IMR-90 (cell line): Measurements from ENCODE around the gene APOL3. TPM values are rescaled to one million over a fixed set of nuclear protein-coding genes. Genes with fewer than 3 reads are reported as not detected.

Experiments
- ATAC-seq: fragments of 200-7000 bp; cut with Tn5 transposase; 2 replicates; pipeline ENCODE4 v1.9.1; 2020; ENCODE audit warnings: low read depth, mild to moderate bottlenecking, moderate library complexity
- BruUV-seq: library from RNA; stranded (reverse); fragments of 400-500 nt; replicated peaks from 2 replicates; lab custom pipeline; 2021; lab: Mats Ljungman, UMichigan
- CTCF ChIA-PET: fragments of 300-600 bp; formaldehyde crosslinking; extraction: SDS; loops from one replicate; lab custom pipeline; 2021; ENCODE audit warnings: antibody characterized with exemption; lab: Yijun Ruan, JAX
- POLR2A ChIA-PET: fragments of 300-600 bp; sonication (Branson Sonifier 250); formaldehyde crosslinking; loops from one replicate; lab custom pipeline; 2022; ENCODE audit warnings: antibody characterized with exemption; ENCODE audit not compliant: unreplicated experiment; lab: Charles Lee
- DNase-seq: peaks from one replicate; pipeline ENCODE4 v3.0.0; 2013
- H2AFZ ChIP-seq: replicated peaks from 2 replicates; pipeline ENCODE3; 2013; ENCODE audit warnings: low read length, mild to moderate bottlenecking; ENCODE audit not compliant: poor library complexity
- H2AK5ac ChIP-seq: 2 replicates; pipeline ENCODE4 v1.6.1; 2013; ENCODE audit warnings: low read depth, low read length, inconsistent platforms
- H2AK9ac ChIP-seq: replicated peaks from 2 replicates; pipeline ENCODE3; 2013; ENCODE audit warnings: mild to moderate bottlenecking, low read depth, low read length, moderate library complexity; ENCODE audit not compliant: poor library complexity
- H2BK120ac ChIP-seq: 2 replicates; pipeline ENCODE4 v1.6.1; 2013; ENCODE audit warnings: low read depth, low read length, inconsistent platforms
- H2BK15ac ChIP-seq: 3 replicates; pipeline ENCODE4 v1.6.1; 2013; ENCODE audit warnings: low read depth, low read length, inconsistent platforms
- H2BK20ac ChIP-seq: 2 replicates; pipeline ENCODE4 v1.6.1; 2013; ENCODE audit warnings: low read depth, mild to moderate bottlenecking, inconsistent platforms, low read length, moderate library complexity
- H2BK5ac ChIP-seq: 2 replicates; pipeline ENCODE4 v1.6.1; 2013; ENCODE audit warnings: mild to moderate bottlenecking, low read depth, low read length, inconsistent platforms; ENCODE audit not compliant: poor library complexity, severe bottlenecking
- H3K14ac ChIP-seq: replicated peaks from 2 replicates; pipeline ENCODE4 v1.6.1; 2013; ENCODE audit warnings: low read depth, low read length, inconsistent platforms
- H3K18ac ChIP-seq: 2 replicates; pipeline ENCODE4 v1.6.1; 2013; ENCODE audit warnings: low read depth, low read length, control low read depth
- H3K23ac ChIP-seq: 2 replicates; pipeline ENCODE4 v1.6.1; 2013; ENCODE audit warnings: low read depth, low read length, inconsistent platforms
- H3K27ac ChIP-seq: 2 replicates; pipeline ENCODE4 v1.5.1; 2013; ENCODE audit warnings: mild to moderate bottlenecking, control low read depth, low read length; ENCODE audit not compliant: insufficient read depth
- H3K27me3 ChIP-seq: 2 replicates; pipeline ENCODE4 v1.6.1; 2013; ENCODE audit warnings: low read length; ENCODE audit not compliant: control insufficient read depth, insufficient read depth
- H3K36me3 ChIP-seq: 2 replicates; pipeline ENCODE4 v1.6.1; 2013; ENCODE audit warnings: low read length, mixed read lengths; ENCODE audit not compliant: control insufficient read depth, insufficient read depth
- H3K4ac ChIP-seq: 2 replicates; pipeline ENCODE4 v1.6.1; 2013; ENCODE audit warnings: low read depth, low read length, inconsistent platforms
- H3K4me1 ChIP-seq: 2 replicates; pipeline ENCODE4 v1.6.1; 2013; ENCODE audit warnings: low read length, mixed read lengths; ENCODE audit not compliant: control insufficient read depth, insufficient read depth
- H3K4me2 ChIP-seq: 2 replicates; pipeline ENCODE4 v1.6.1; 2013; ENCODE audit warnings: low read depth, mild to moderate bottlenecking, control low read depth, low read length, moderate library complexity
- H3K4me3 ChIP-seq: 2 replicates; pipeline ENCODE4 v1.5.1; 2013; ENCODE audit warnings: low read depth, mild to moderate bottlenecking, control low read depth, low read length, moderate library complexity; ENCODE audit not compliant: insufficient read depth
- H3K56ac ChIP-seq: 2 replicates; pipeline ENCODE4 v1.6.1; 2013; ENCODE audit warnings: low read length, inconsistent platforms; ENCODE audit not compliant: insufficient read depth; ENCODE audit errors: extremely low read depth
- H3K79me1 ChIP-seq, 2 experiments: 2 replicates each; pipeline ENCODE4 v1.6.1; 2013; ENCODE audit warnings: low read length in 2 of 2, inconsistent platforms in 1 of 2, low read depth in 1 of 2
- H3K9ac ChIP-seq: 2 replicates; pipeline ENCODE4 v1.6.1; 2013; ENCODE audit warnings: low read depth, low read length, control low read depth
- H3K9me1 ChIP-seq: 2 replicates; pipeline ENCODE4 v1.6.1; 2013; ENCODE audit warnings: low read length, inconsistent platforms; ENCODE audit not compliant: insufficient read depth
- H3K9me3 ChIP-seq: 2 replicates; pipeline ENCODE4 v1.6.1; 2013; ENCODE audit warnings: low read length; ENCODE audit not compliant: control insufficient read depth, insufficient read depth
- H4K20me1 ChIP-seq: 2 replicates; pipeline ENCODE4 v1.6.1; 2013; ENCODE audit warnings: low read length, inconsistent platforms; ENCODE audit not compliant: insufficient read depth
- H4K5ac ChIP-seq: 2 replicates; pipeline ENCODE4 v1.6.1; 2013; ENCODE audit warnings: mild to moderate bottlenecking, low read depth, low read length, control low read depth
- H4K8ac ChIP-seq, 2 experiments: 2 replicates each; pipeline ENCODE4 v1.6.1; 2013; ENCODE audit warnings: low read depth in 2 of 2, low read length in 2 of 2, control low read depth in 1 of 2, inconsistent platforms in 1 of 2
- H4K91ac ChIP-seq: 2 replicates; pipeline ENCODE4 v1.6.1; 2013; ENCODE audit warnings: low read depth, low read length, inconsistent platforms; ENCODE audit not compliant: insufficient read depth
- RFX5 ChIP-seq: IDR thresholded peaks from 2 replicates; pipeline ENCODE4 v1.8.0; 2012; ENCODE audit warnings: low read depth, mild to moderate bottlenecking, low read length, moderate library complexity
- WGBS, 2 experiments: methylation state at CpG; one replicate each; pipeline versions ENCODE4 v1.1.5 to v1.1.7; 2013; ENCODE audit warnings: missing lambda C conversion rate in 2 of 2; ENCODE audit not compliant: insufficient read length in 1 of 2; ENCODE audit errors: extremely low coverage in 2 of 2; 5-methylcytosine and 5-hydroxymethylcytosine counted together
- dilution Hi-C: fragments of 300-500 bp; cut with HindIII; formaldehyde crosslinking; loops from one replicate; pipeline ENCODE4 v1.14.3; 2018; ENCODE audit warnings: low sequenced_read_pairs; ENCODE audit not compliant: unreplicated experiment
- in situ Hi-C: fragments of 300-500 bp; cut with MboI; formaldehyde crosslinking; loops from 3 replicates; pipeline ENCODE4 v1.14.3; 2019; ENCODE audit warnings: low sequenced_read_pairs, inconsistent platforms, mixed read lengths
- intact Hi-C: fragments of 100-400 bp; cut with micrococcal nuclease; formaldehyde crosslinking; loops from 2 replicates; pipeline ENCODE4 v1.10.0; 2022
- polyA plus RNA-seq, 3 experiments: library from polyadenylated mRNA; depleted of rRNA; stranded (reverse); fragments of >200 nt; gene quantifications; 2 replicates each; pipeline ENCODE4 v1.2.3, GENCODE V29; 2012; ENCODE audit warnings: low replicate concordance in 1 of 3
- total RNA-seq: library from RNA; depleted of rRNA; stranded (reverse); fragments of >200 nt; gene quantifications from 2 replicates; pipeline ENCODE4 v1.2.3, GENCODE V29; 2012

APOL3 gene
- total and polyA plus RNA-seq, 2 of the 4 experiments (the other 2 are of a cell fraction) = 1.4 to 2.3 TPM

GRCh38 chr22:36164621-36165020 lies 4.1 kb upstream of the APOL3 start:
- Histone ChIP-seq H2AFZ (no peak overlapping the region), H4K20me1 (no peaks in the 10 kb centered on the region), H3K27ac (no peak overlapping the region), H2AK9ac (no peak overlapping the region), H3K14ac (no peak overlapping the region), H3K79me1 (no peaks in the 10 kb centered on the region), H3K18ac (no peak overlapping the region), H3K36me3 (no peaks in the 10 kb centered on the region), H4K5ac (no peak overlapping the region), H3K4me2 (no peak overlapping the region), H4K8ac (no peak overlapping the region), H2BK20ac (no peak overlapping the region), H3K9me1 (0 out of 2 replicates have a peak, but pooled peaks cover 3% of the 10 kb centered on the region), H2BK15ac (no peak overlapping the region), H3K4me1 (no peaks in the 10 kb centered on the region), H2AK5ac (no peak overlapping the region), H4K91ac (no peak overlapping the region), H3K27me3 (peaks cover 41% of the 10 kb centered on the region), H3K23ac (no peak overlapping the region), H3K9ac (no peak overlapping the region), H2BK5ac (no peak overlapping the region), H3K4ac (no peak overlapping the region), H3K4me3 (no peak overlapping the region), H2BK120ac (no peak overlapping the region), H3K9me3 (no peaks in the 10 kb centered on the region), H3K56ac (no peak overlapping the region)
- in situ Hi-C loops = no loop called here
- no peak for TF ChIP-seq RFX5
- no peak for DNase-seq
- ChIA-PET POLR2A (no interaction called here), CTCF (interaction anchor here (0.8 kb wide), 1 partner anchor 16 kb away, joined by 3 read pairs; no protein-coding TSS in a partner anchor)
- BruUV-seq = no TSS peak
- ATAC-seq = no peak
- dilution Hi-C loops = no loop called here
- no CpG with 5 or more reads among the region's 1 CpG for WGBS, 2 experiments
- intact Hi-C loops = no loop called here
